NCI-H460 (cell line): ENCODE measurements around the gene RAD9A. TPM values are rescaled to one million over a fixed set of nuclear protein-coding genes. Genes with fewer than 3 reads are reported as not detected.
"Not testable (repeated sequence)": the region's sequence is repeated elsewhere in the genome, so short reads cannot be mapped to it uniquely, and the experiment has no call there.

ENCODE experiments used
- DNase-seq: peaks from one replicate; pipeline ENCODE4 v3.0.0-alpha.2; 2016; ENCODE audit warnings: low read depth; ENCODE audit errors: extremely low read depth
- total RNA-seq: library from RNA; depleted of rRNA; stranded (reverse); fragments of >200 nt; shearing (Covaris generic); gene quantifications from 2 replicates; pipeline ENCODE4 v1.2.3, GENCODE V29; 2014

The RAD9A gene
- total RNA-seq, 1 experiment from 2014 or later, result 4.2 TPM

GRCh38 chr11:67420646-67421429, 29.1 kb downstream of the RAD9A start:
- DNase-seq, result peak; percentile 82

- DNase-seq, result no peak
These were observed 29.7 kb downstream of the RAD9A start for GRCh38 chr11:67421430-67422031.

- no peak for DNase-seq
These were observed 31.1 kb downstream of the RAD9A start for GRCh38 chr11:67422891-67423290.

- no peak for DNase-seq
These were observed 31.7 kb downstream of the RAD9A start for GRCh38 chr11:67423466-67423865.

GRCh38 chr11:67423891-67424613, 32.3 kb downstream of the RAD9A start:
- DNase-seq, result no peak

- not testable (repeated sequence) for DNase-seq
These were observed 35.6 kb downstream of the RAD9A start for GRCh38 chr11:67427364-67427859.

- DNase-seq, result peak; percentile 93
These were observed 36.5 kb downstream of the RAD9A start, which contains the start of gene RPS6KB2 for GRCh38 chr11:67428052-67429001. TSS of gene RPS6KB2 (plus strand) at chr11:67428494. CDS start at chr11:67428546, 52 bp downstream.

GRCh38 chr11:67429038-67429668, 37.4 kb downstream of the RAD9A start:
- DNase-seq, result no peak

- no peak for DNase-seq
These were observed 37.9 kb downstream of the RAD9A start for GRCh38 chr11:67429722-67430121.

GRCh38 chr11:67431346-67432249, 39.8 kb downstream of the RAD9A start:
- DNase-seq, result no peak

- no peak for DNase-seq
These were observed 41.0 kb downstream of the RAD9A start for GRCh38 chr11:67432655-67433349.

GRCh38 chr11:67433536-67434394, 42.0 kb downstream of the RAD9A start:
- DNase-seq, result no peak

- no peak for DNase-seq
These were observed 42.7 kb downstream of the RAD9A start for GRCh38 chr11:67434395-67434881.

GRCh38 chr11:67435031-67435726, 43.4 kb downstream of the RAD9A start:
- no peak for DNase-seq

- no peak for DNase-seq
These were observed 44.1 kb downstream of the RAD9A start for GRCh38 chr11:67435727-67436458.
